ENCODE results near the gene ASCC2.

ASCC2 gene

GRCh38 chr22:29817724-29818123, 20.4 kb downstream of the ASCC2 start:
- no peak for DNase-seq (ENCODE audit: low read depth in 4 of 4, low spot score in 1 of 4)

DNA sequence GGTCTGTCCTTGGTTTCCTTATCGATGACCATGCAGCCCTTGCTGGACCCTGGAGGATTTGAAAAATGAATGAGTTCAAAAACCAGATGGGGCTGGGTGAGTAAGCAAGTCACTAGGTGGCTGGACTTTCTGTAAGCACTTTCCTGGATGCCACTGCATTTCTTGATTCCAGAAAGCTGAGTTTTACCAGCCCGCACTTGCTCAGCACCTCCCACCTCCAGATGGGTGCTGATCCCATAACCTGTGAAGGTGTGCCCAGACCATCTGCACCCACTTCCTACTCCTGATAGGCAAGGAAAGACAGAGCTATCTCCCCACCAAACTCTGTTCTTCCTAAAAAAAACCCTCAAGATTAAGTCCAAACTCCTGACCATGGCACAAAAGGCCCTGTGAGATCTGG, 21.1 kb downstream of the ASCC2 start:
- DNase-seq (ENCODE audit: low read depth in 4 of 4, low spot score in 1 of 4), result no peak

DNA sequence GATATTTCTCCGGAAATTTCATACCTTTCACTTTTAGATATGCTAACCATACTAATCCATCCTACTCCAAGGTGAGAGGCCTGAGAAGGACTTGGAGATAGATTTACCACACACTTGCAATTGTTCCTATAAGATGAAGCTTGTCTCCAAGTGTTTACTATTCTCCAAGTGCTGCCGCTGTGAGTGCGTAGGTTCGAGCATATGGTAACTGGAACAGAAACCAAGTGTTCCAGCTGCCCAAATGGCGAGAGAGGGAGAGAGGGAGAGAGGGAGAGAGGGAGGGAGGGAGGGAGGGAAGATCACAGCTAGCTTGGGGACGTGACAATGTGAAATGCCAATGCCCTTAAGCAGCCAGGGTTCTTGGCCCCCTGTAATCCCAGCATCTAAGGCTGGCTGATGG, 21.5 kb downstream of the ASCC2 start:
- DNase-seq (ENCODE audit: low read depth in 4 of 4, low spot score in 1 of 4), result no peak

- no peak for DNase-seq (ENCODE audit: low read depth in 4 of 4, low spot score in 1 of 4)
Measured at GRCh38 chr22:29816128-29816527, 21.9 kb downstream of the ASCC2 start.

- no peak for DNase-seq (ENCODE audit: low read depth in 4 of 4, low spot score in 1 of 4)
Measured at GRCh38 chr22:29815580-29815979, 22.5 kb downstream of the ASCC2 start.

- DNase-seq (ENCODE audit: low read depth in 4 of 4, low spot score in 1 of 4), result no peak
Measured at GRCh38 chr22:29814003-29814402, 24.1 kb downstream of the ASCC2 start.

GRCh38 chr22:29813563-29813962, 24.5 kb downstream of the ASCC2 start:
- DNase-seq (ENCODE audit: low read depth in 4 of 4, low spot score in 1 of 4), result no peak

DNA sequence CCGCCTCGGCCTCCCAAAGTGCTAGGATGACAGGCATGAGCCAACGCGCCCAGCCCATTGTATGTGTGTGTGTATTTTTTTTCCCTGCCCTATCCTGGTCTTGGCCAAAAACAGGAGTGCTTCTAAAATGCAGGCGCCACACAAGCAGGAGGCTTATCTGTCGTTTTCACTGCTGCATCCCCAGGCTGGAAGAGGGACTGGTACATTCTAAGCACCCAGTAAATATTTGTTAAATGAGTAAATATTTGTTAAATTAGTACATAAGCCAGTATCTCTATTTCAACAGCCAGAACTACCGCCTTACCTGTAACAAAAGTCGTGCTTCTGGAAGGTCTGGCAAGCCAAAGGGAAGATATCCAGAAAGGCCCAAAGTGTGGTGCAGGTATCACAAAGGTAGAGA, 24.9 kb downstream of the ASCC2 start:
- DNase-seq (ENCODE audit: low read depth in 4 of 4, low spot score in 1 of 4), result no peak

- no peak for DNase-seq (ENCODE audit: low read depth in 4 of 4, low spot score in 1 of 4)
Measured at GRCh38 chr22:29811377-29811776, 26.7 kb downstream of the ASCC2 start.

DNA sequence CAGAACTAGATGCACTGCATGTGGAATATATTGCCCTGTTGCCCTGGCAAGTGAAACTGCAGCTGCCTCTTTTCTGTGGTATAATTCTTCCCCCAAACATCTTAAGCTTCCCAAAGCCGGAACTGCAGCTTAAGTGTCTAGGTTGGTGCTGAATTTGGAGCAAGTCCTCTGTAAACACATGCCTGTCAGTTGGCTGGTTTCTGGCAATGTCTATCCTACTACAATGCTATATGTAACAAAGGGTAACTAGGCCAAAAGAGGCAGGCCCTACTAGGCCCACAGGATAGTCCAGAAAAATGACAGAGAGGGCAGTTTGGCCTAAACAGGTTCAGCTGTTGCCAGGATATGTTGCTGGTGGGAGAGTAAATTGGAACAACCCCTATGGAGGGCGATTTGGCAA, 27.9 kb downstream of the ASCC2 start:
- no peak for DNase-seq (ENCODE audit: low read depth in 4 of 4, low spot score in 1 of 4)

GRCh38 chr22:29806196-29806595, 31.9 kb downstream of the ASCC2 start:
- DNase-seq (ENCODE audit: low read depth in 4 of 4, low spot score in 1 of 4), result no peak

GRCh38 chr22:29804985-29805384, 33.1 kb downstream of the ASCC2 start:
- DNase-seq (ENCODE audit: low read depth in 4 of 4, low spot score in 1 of 4), result no peak

DNA sequence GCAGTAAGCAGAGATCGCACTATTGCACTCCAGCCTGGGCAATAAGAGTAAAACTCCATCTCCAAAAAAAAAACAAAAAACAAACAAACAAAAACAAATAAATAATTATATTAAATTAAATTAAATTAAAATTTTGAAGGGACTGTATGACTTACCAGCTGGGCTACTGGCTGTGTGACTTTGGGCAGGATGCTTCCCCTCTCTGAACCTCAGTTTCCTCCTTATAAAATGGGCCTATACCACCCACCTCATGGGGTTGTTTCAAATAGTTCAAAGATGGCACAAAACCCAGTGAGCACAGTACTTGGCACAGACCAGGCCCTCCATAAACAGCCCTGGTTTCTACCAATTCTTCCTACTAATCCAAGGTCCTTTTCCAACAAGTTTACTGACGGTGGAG, 34.9 kb downstream of the ASCC2 start:
- DNase-seq (ENCODE audit: low read depth in 4 of 4, low spot score in 1 of 4), result no peak

DNA sequence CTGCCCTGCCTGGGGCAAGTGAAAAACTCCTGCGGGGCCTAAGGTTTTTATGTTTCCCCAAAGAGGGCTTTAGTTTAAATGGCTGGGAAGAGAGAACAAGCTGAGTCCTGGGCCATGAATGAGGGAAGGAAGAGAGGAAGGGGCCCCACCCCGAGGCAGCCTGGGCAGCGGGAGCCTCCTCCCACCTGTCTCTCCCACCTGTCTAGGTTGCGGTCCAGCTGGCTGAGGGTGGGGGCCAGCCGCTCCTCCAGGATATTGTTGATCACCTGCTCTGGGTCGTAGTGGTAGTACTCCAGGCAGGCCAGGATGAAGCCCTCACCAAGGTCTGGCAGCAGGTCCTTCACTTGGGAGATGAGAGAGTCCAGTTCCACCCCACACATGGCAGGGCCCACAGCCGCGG, 36.3 kb downstream of the ASCC2 start:
- no peak for DNase-seq (ENCODE audit: low read depth in 4 of 4, low spot score in 1 of 4)

- no peak for DNase-seq (ENCODE audit: low read depth in 4 of 4, low spot score in 1 of 4)
Measured at GRCh38 chr22:29801153-29801552, 36.9 kb downstream of the ASCC2 start.

DNA sequence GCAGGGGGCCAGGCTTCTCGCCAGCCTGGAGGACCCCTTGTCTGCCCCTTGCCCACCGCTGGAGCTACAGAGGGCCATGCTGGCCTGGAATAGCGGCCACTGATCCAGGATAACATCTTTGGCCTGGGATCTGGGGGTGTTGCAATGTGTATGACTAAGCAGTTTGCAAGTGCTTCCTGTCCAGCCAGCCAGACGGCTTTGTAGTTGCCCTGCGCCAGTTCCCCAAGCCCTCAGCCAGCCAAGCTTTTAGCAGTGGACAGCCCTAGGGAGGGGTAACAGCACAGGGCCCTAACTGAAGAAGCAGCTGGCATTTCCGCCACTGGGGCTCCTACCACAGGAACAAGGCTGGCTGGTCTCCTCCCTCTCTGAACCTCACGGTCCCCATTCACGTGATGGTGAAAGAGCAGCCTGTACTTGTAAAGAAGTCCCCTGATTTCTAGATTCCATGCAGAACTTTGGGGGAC, 38.8 kb downstream of the ASCC2 start:
- DNase-seq (ENCODE audit: low read depth in 4 of 4, low spot score in 1 of 4), result no peak

DNA sequence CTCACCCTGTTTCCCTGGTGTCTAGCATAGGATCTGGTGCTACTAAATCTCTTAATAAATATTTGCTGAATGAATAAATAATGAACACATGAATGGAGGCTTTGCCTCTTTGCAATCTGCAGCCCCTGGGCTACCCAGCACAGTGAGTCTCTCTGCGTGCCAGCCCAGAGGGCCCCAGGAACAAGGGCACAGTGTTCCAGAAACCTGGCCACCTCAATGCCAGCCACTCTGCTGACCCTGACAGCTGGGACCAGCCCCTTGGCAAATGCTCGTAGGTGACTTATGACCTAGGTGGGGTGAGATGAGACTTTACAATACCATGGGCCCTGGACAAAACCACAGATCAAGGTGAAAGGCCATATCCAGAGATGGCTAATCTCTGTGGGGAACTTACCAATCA, 39.3 kb downstream of the ASCC2 start:
- DNase-seq (ENCODE audit: low read depth in 4 of 4, low spot score in 1 of 4), result no peak

DNA sequence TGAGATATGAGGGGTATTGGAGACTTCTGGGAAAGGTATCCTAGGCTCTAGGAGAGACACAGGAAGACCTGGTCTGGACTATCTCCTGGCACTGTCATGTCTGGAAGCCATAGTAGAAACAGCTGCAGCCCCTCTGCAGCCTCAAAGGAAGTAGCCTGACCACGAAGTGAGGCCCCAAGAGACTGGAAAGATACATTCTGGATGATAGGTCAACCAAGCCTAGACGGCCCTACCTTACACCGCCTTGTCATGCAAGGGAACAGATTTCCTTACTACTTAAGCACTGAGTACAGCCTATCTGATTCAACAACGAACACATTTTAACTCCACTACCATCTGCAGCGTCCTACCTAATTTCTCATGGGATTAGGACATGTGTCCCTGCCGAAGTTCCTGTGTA, 39.8 kb downstream of the ASCC2 start:
- no peak for DNase-seq (ENCODE audit: low read depth in 4 of 4, low spot score in 1 of 4)

- DNase-seq (ENCODE audit: low read depth in 4 of 4, low spot score in 1 of 4), result no peak
Measured at GRCh38 chr22:29797351-29797750, 40.7 kb downstream of the ASCC2 start.

- no peak for DNase-seq (ENCODE audit: low read depth in 4 of 4, low spot score in 1 of 4)
Measured at GRCh38 chr22:29795663-29796062, 42.4 kb downstream of the ASCC2 start.

GRCh38 chr22:29793396-29793795, 44.7 kb downstream of the ASCC2 start:
- DNase-seq (ENCODE audit: low read depth in 4 of 4, low spot score in 1 of 4), result no peak

DNA sequence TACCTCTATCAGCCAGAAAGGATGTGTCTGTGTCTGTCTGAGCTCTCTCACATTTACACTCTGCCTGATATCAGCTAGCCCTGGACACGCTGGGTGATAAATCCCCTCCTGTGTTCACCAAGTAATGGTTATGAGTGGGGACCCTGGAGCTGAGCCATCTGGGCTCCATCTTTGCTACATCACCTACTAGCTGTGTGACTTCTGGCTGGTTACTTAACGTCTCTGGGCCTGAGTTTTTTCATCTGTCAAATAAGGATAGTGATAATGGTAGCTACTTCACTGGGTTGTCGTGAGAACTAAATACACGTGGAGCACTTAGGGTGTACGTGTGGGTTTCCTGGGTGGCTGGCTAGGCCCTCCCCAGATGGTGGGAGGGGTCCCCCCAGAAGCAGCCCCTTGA, 48.0 kb downstream of the ASCC2 start:
- no peak for DNase-seq (ENCODE audit: low read depth in 4 of 4, low spot score in 1 of 4)

DNA sequence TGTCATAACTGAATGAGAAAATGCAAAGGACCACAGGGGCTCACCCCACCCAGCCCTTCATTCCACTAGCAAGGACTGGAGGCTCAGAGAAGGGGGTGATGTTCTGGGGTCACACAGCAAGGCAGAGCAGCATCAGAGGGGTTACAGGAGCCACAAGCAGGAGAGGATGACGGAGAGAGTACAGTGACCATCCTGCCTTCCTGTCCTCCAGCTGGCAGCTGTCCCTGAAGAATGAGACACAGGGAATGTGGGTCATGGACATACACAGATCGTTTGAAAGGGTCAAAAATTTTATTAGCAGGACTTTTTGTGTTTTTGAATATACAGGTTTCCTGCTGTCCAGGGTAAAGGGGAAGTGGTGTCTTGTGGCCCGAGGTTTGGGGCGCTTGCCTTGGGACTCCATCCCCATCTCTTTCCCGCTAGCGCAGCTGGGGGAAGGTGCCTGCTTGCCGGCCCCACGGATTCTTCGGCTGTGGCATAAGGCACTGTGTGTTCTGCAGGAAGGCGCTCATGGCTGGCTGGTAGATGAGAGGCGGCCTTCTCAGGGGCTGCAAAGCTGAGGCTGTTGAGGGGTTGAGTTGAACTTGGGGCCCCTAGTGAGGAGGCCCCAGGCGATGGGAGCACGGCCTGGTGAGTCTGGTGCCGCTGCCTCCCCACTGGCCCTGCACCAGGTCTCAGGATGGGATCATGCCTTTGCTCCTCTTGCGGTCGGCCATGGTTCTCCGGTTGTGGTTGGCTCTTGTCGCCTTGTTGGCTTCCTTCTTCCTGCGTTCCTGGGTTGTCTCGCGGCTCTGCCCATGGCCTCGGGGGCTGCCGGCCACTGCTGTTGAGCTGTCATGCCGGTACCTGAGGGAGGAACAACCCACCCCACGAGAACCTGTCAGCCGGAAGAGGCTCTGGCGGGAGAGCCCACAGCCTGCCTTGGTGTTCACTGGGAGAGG, 49.5 kb downstream of the ASCC2 start:
- DNase-seq (ENCODE audit: low read depth in 4 of 4, low spot score in 1 of 4), result no peak

All from stimulated activated CD4-positive, alpha-beta T cell treated with anti-CD3 and anti-CD28 coated beads, Interleukin-1b, Interleukin-23, amount 100 ng/mL, for 24 hours (primary cell).